ENCODE data around the gene DAZL.

DNA sequence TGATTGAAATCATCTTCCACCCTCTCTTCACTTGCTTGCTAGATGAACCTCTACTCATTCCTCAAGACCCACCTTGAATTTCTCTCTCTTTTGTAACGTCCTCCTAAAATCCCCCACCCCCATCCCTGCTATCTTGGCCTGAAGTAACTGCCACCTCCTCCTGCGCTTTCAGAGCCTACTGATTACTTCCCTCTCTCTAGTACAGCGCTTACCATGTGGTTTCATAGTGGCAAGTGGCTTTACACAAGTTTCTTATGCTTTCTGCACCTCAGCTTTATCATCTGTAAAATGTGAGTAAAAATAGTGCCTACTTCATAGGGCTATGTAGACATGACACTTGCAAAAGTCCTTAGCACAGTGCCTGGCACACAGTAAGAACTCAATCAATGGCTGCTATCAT, 28.7 kb upstream of the DAZL start:
- no peak for TF ChIP-seq POLR2A (IDR thresholded peaks at IDR 0.05; ENCODE audit: low read depth, low read length)
- TF ChIP-seq TAF1 (IDR thresholded peaks at IDR 0.05; ENCODE audit: low read depth, low read length) = no peak
- TF ChIP-seq POLR2AphosphoS5 (IDR thresholded peaks at IDR 0.05; ENCODE audit: low read depth, low read length) = no peak
- no peak for TF ChIP-seq POU2F2 (IDR thresholded peaks at IDR 0.05; ENCODE audit: low read depth, low read length)

Measured in GM12891 (cell line).